GM12872 (cell line): ENCODE results near the gene MAN1C1.

Source experiments
- CTCF ChIP-seq: IDR thresholded peaks from 3 replicates; pipeline ENCODE4 v1.5.1; 2011; ENCODE audit warnings: low read depth, mild to moderate bottlenecking, low read length, moderate library complexity; ENCODE audit not compliant: insufficient read depth

MAN1C1 gene

DNA sequence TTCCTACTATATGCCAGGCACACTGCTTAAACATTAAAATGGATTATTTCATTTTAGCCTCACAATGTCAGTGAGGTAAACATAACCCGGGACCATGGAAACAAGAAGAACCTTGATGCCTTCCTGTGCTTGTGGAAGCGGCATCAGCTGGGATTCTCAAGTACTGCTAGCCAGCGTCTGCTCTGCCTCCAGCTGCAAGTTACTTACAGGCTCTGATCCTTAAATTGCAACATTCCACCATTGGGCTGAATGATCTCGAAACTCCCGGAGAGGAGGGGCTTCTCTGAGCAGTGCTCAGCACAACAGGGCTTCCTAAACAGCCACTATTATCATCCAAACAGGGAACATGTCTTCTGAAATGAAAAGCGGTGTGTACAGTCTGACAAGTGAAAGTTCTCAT lies 6.7 kb upstream of the MAN1C1 start:
- TF ChIP-seq CTCF = no peak

DNA sequence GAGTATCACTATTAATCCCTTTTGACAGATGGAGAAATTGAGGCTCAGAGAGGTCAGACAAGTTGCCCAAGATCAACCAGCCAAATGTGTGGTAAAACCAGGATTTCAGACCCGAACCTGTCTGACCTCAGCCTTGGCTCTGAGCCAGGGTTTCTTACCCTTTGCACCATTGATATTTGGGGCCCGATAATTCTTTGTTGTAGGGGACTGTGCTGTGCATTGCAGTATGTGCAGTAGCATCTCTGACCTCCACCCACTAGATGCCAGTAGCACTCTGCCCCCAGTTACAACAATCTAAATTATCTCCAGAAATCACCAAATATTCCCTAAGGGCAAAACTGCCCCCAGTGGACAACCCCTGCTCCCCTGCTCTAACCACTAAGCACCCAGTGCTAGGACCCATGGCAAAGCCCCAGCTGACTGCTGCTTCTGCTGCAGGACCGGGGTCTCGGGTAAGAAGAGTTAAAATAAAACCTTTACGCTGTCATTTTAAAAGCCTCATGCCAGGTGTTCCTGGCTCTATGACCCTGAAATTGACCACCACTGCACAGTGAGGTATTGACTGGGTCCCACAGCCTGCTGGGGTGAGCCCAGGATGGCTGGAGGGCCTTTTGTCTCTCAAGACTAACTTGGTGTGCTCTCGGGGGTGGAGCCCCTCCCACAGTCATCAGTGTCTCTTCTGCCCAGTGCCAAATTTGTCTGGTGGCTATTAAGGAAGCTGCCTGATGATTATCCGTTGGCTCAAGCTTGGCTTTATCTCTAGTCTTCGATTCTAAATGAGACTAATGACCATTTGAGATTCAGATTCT lies 5.6 kb upstream of the MAN1C1 start:
- peak; percentile 49 for TF ChIP-seq CTCF

GRCh38 chr1:25611843-25612242 lies 4.7 kb upstream of the MAN1C1 start:
- TF ChIP-seq CTCF = no peak

DNA sequence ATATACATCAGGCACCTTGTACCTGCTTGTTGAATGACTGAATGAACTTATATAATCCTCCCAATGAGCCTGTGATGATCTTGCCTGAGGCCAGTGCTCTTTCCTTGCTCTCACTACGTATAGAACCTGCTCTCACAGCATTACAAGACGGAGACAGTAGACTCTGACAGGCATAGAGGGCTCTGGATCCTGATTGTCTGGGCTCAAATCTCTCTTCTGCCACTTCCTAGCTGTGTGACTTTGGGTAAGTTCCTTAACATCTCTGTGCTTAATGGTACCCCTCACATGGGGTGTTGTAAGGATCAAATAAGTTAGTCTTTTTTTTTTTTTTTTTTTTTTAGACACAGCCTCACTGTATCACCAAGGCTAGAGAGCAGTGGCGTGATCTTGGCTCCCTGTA lies 4.2 kb upstream of the MAN1C1 start:
- no peak for TF ChIP-seq CTCF

DNA sequence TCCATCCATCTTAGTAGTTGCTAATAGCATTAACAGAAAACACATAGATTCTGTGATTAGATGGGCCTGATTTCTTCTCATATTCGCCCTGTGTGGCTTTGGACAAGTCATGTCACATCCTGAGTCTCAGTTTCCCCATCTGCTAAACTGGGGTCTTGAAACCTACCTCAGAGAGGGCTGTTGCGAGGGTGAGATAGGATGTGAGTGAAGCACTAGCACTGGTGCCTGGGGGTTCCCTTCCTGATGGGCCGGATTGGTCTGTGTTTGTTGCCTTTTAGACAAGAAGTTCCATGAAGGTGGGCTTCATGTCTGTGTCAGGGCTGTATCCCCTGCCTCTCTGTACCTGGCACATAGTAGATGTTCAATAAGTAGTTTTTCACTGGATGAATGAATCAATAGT lies 3.5 kb upstream of the MAN1C1 start:
- TF ChIP-seq CTCF = no peak

DNA sequence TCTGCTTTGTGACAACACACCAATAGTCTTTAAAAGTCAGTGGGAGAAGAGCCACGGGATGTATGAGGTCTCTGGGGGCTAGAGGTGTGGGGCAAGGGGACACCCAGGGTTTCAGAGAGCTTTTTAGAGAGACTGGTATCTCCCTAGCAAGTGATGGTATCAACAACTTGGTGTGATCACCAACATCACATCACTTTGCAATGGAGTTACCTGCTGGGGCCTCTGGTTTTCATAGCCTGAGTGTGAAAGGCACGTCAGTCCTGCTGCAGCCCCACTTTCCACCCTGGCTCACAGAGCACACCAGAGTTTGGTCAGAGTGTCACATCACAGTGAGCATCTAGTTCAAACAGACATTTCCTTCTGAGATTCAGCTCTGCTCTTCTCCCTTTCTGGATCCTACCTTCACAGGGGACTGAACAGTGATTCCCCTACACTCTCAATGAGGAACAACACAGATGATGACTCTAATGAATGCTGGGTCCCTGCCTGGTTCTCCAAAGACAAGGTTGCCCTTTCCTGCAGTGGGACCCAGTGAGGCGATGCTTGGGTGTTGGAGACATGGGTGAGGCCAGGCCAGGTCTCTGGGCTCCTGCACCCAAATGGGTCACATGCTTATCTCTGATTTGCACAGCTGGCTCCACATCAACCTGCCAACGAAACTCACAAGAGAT lies 2.0 kb upstream of the MAN1C1 start:
- TF ChIP-seq CTCF = no peak

DNA sequence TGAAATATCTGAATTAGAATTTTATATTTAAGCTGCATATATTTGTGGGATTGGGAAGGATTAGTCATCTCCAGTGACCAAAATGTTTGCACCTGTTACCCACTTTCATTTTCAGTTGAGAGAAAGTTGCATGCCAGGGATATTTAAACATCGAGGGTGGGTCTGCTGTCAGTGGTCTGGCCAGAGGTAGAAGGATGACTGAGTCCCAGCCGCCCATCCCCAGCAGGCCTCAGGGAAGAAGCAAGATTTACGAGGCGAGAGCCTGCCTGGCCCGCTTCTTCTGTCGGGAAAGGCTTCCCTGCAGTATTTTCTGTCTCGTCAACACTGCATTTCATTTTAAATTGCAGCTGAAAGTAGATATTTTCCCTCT lies 1.4 kb upstream of the MAN1C1 start:
- no peak for TF ChIP-seq CTCF
